Keratinocyte (primary cell): Measurements from ENCODE around the gene GRIP1.

ENCODE experiments used
- CTCF ChIP-seq, 3 experiments: IDR thresholded peaks in 1 of 3; conservative IDR thresholded peaks in 1 of 3; optimal IDR thresholded peaks in 1 of 3; 2 replicates in 2 of 3; 3 replicates in 1 of 3; pipeline versions ENCODE3 to v1.5.1; 2011; ENCODE audit warnings: low read length in 3 of 3, mild to moderate bottlenecking in 3 of 3, moderate library complexity in 2 of 3, control low read depth in 1 of 3, inconsistent platforms in 1 of 3; ENCODE audit not compliant: insufficient read depth in 2 of 3; ENCODE audit errors: extremely low read depth in 1 of 3
- EZH2 ChIP-seq: IDR thresholded peaks from one replicate; pipeline ENCODE4 v1.6.1; 2012; ENCODE audit warnings: inconsistent platforms, mild to moderate bottlenecking, low read length, moderate library complexity

DNA sequence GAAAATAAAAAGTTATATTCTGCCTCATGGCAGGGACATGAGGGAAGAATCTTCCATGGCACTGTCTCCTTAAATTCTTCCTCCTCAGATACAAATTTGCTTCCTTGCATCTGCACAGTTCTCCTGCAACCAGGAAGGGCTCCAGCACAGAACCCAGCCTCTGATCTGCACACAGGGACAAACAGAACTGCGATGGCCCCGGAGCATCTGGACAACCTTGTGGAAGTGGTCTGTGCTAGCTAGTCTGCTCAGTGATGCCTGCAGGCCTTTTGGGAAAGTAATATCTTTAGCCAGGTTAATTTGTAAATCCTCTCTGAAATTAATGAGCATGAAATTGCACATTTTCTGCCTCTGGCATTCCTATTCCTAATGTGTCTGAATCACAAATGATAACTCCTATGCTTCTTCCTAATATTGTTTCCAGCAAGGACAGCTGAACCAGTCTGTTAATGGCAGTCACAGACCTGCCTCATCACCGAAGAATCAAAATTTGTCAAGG is 74.8 kb downstream of the GRIP1 start:
- no peak for TF ChIP-seq CTCF (optimal IDR thresholded peaks at IDR 0.05 in 1 of 3, IDR thresholded peaks at IDR 0.05 in 1 of 3, conservative IDR thresholded peaks at IDR 0.05 in 1 of 3; ENCODE audit: extremely low read depth in 1 of 3, insufficient read depth in 2 of 3, low read length in 3 of 3)
- TF ChIP-seq EZH2 = no peak
